Smooth muscle cell of the pulmonary artery (primary cell): ENCODE results near the gene YWHAG. TPM values are rescaled to one million over a fixed set of nuclear protein-coding genes. Genes with fewer than 3 reads are reported as not detected.

ENCODE experiments used
- total RNA-seq: library from RNA; depleted of rRNA; stranded (reverse); fragments of >200 nt; gene quantifications from 2 replicates; pipeline ENCODE4 v1.2.3, GENCODE V29; 2014

YWHAG gene
- total RNA-seq, result 120 and 130 TPM in 2 replicates

GRCh38 chr7:76358481-76359110, at the start of gene YWHAG:
Gene YWHAG (minus strand): TSS chr7:76358991. CDS start chr7:76358808, 183 bp downstream.

GRCh38 chr7:76302347-76303201, 56.2 kb downstream of the YWHAG start, which contains the start of gene HSPB1:
Gene HSPB1 (plus strand): TSS chr7:76302673. CDS start chr7:76302713, 40 bp downstream.

Other genes with a start within 250 kb of the YWHAG start
- 0.03 and 0.26 TPM in 2 replicates for gene SRRM3, start 157.1 kb downstream of the YWHAG start, total RNA-seq
- 90.3 and 112 TPM in 2 replicates for gene HSPB1, start 56.3 kb downstream of the YWHAG start, total RNA-seq
- 0.40 and 0.65 TPM in 2 replicates for gene SSC4D, start 50.7 kb upstream of the YWHAG start, total RNA-seq
- 3.0 and 3.8 TPM in 2 replicates for gene ZP3, start 66.0 kb upstream of the YWHAG start, total RNA-seq
- gene DTX2, start 102.7 kb upstream of the YWHAG start, total RNA-seq, result 7.6 and 9.8 TPM in 2 replicates
- gene UPK3B, start 151.6 kb upstream of the YWHAG start, total RNA-seq, result 0.39 and 0.46 TPM in 2 replicates
- gene SPDYE16, start 184.3 kb upstream of the YWHAG start, total RNA-seq, result not detected in 2 replicates